GM12801 (cell line): ENCODE data around the gene AFF1.

Experiments
- TF ChIP-seq, protein P1 (sequence below): IDR thresholded peaks from one replicate; pipeline ENCODE4 v1.5.1; 2011; ENCODE audit warnings: control low read depth; ENCODE audit not compliant: insufficient read length; ENCODE audit errors: extremely low read depth

Gene AFF1

DNA sequence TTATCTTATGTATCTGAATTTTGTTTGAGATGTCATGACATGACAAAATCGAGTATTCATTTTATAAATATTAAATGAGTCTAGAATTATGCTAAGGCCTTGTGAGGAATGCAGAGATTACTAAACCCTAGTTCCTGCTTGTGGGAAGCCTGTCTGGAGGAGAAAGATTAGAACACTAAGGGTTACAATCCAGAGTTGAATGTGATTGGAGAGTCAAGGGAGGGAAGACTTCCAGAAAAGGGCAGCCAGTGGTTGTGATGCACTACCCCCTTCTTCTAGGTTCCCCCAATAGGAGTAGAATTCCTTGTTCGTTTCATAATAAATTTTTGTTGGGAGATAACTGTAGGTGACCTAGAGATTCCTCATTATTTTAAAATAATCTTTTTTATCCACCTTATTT, 141.1 kb downstream of the AFF1 start:
- TF ChIP-seq, protein P1, sequence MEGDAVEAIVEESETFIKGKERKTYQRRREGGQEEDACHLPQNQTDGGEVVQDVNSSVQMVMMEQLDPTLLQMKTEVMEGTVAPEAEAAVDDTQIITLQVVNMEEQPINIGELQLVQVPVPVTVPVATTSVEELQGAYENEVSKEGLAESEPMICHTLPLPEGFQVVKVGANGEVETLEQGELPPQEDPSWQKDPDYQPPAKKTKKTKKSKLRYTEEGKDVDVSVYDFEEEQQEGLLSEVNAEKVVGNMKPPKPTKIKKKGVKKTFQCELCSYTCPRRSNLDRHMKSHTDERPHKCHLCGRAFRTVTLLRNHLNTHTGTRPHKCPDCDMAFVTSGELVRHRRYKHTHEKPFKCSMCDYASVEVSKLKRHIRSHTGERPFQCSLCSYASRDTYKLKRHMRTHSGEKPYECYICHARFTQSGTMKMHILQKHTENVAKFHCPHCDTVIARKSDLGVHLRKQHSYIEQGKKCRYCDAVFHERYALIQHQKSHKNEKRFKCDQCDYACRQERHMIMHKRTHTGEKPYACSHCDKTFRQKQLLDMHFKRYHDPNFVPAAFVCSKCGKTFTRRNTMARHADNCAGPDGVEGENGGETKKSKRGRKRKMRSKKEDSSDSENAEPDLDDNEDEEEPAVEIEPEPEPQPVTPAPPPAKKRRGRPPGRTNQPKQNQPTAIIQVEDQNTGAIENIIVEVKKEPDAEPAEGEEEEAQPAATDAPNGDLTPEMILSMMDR = no peak

DNA sequence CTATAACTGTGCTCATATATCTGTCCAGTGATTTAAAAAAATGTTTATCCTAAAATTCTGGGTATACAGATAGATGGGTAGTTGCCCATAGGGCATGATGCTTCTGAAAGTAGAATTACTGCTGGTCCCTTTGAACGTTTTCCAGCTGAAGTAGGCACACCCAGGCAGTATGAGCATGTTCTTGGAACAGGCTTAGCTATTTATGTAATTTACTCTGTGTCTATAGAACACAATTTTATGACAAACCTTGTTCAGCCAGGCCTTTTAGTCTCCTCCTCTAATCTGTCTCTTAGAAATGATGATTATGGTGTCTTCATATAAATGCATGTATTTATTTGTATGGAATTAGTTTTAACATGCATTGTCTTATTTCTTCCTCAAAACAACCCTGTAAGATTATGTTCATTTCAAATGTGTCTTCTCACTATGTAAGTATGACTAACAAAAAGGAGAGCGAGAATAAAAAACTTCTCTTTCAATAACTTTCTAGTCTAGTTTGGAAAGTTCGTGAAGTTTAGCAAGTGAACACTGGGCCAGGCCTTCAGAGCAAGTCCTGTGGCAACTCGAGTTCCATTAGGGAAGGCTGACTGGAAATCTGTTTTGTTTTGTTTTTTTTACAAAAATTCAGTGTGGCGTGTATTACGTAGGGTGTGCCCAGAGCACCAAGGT, 142.0 kb downstream of the AFF1 start:
- TF ChIP-seq, protein P1 = no peak

DNA sequence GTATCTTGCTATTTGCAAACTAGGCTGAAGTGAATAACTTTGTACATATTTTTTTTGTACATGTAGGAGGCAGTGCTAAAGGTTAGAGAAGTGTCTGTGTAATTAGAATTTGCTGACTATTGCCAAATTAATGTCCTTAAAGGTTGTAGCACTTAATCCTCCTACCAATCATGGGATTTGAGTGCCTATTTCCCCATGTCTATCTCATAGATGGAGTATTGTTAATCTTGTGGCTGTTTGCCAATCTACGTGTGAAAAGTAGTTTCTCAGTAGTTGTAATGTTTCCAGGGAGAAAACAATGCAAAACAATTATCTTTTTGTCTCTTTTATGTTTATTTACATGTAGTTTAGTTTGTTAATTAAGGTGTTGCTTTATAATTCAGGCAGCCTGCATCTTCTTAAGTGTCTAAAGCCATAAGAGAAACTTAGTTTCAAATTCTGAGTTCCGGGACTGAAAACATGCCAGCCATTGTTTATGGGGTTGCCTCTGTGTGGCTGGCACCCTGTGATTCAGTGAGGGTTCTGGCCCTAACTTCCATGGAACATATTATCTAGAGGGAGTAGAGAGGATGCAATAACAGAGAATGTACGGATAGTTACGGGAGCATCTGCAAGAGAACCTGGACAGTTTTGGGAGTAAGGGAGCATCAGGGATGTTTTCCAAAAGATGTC, 143.2 kb downstream of the AFF1 start:
- TF ChIP-seq, protein P1 = no peak

DNA sequence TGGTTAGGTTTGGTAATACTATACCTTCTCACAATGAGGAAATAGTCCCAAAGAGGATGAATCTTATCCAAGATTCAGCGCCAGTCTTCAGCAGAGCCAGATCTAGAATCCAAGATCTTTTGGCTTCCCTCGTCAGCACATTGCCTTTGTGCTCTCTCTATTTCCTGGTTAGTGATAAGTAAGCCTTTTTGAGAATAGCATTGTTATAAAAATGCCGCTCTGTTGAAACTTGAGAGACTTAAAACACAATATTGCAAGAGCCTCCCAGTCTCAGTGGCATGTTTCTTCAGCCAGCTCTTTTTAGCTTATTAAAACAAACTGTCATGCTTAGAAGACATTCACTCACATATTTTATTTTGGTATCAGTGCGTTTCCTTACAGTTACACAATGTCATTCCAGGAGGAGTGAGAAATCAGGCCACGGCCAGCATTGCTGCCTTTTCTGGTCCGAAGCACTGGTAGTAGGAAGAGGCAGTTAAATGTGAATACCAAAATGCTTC, 144.2 kb downstream of the AFF1 start:
- TF ChIP-seq, protein P1 = no peak

DNA sequence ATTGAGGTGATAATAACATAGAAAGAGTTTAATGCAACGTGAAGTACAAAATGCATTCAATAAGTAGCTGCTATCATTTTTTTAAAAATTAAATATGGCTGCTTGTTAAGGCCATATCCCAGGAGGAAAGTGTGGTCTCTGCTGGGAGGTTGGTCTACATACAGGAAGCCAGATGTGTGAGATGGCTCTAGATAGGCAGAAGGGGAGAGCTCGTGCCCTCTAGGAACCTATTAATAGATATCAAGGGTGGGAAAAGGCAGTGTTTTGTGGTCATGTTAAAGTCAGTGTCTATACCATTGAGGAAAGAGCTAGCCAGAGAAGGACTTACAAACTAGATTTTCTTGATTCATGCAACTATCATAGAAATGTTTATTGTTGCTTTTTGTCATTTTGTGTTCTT, 145.2 kb downstream of the AFF1 start:
- TF ChIP-seq, protein P1 = no peak

DNA sequence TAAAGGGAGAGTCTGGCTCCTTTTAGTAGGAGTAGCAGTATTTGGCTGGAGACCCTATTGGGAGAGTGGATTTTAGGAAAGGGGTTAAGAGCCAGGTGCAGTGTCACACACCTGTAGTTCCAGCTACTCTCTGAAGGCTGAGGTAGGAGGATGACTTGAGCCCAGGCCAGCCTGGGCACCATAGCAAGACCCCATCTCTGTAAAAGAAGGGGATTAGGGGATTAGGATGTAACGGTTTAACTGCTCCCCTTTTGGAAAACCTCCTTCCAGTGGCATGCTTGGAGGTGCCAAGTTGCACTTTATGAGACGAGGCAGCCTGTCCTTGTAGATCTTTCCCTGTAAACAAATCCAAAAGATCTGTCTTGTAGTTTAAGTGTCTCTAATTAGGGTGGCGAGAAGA, 145.7 kb downstream of the AFF1 start:
- TF ChIP-seq, protein P1 = no peak

DNA sequence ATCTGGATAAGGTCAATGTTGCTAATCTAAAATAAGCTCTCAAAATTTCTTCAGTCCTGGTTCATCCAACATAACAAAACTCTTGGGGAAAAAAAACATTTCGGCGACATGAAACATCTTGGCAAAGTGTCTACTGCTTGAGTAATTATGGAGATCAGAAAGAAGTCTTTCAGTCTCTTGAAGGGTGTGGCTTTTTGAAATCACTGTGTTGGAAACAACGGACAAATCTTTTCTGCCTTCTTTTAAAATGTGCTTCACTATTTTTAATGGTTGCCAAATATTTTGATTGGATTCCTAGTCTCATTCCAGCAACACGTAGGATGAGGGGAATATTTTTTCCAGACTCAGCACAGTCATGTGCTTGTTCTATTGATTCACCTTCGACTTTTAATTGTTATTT, 147.0 kb downstream of the AFF1 start:
- TF ChIP-seq, protein P1 = no peak
